Trophoblast cell (in vitro differentiated cells and primary cell): ENCODE results near the gene HSCB.

Source experiments
- DNase-seq, 2 donors: peaks; one replicate each; pipeline ENCODE4 v3.0.0-alpha.2; 2016
- H2AFZ ChIP-seq: 2 replicates; pipeline ENCODE4 v1.6.1; 2013; ENCODE audit warnings: low read length, moderate library complexity, mild to moderate bottlenecking; ENCODE audit not compliant: insufficient read depth, poor library complexity
- H2AK5ac ChIP-seq: 2 replicates; pipeline ENCODE4 v1.6.1; 2013; ENCODE audit warnings: mild to moderate bottlenecking, low read length
- H2BK120ac ChIP-seq: 2 replicates; pipeline ENCODE4 v1.6.1; 2013; ENCODE audit warnings: low read length, mild to moderate bottlenecking, moderate library complexity; ENCODE audit not compliant: insufficient read depth, poor library complexity
- H2BK12ac ChIP-seq: 2 replicates; pipeline ENCODE4 v1.6.1; 2013; ENCODE audit warnings: mild to moderate bottlenecking, low read length, moderate library complexity
- H2BK5ac ChIP-seq: 2 replicates; pipeline ENCODE4 v1.6.1; 2013; ENCODE audit warnings: low read length, low read depth, moderate library complexity, mild to moderate bottlenecking; ENCODE audit not compliant: poor library complexity
- H3K14ac ChIP-seq: 2 replicates; pipeline ENCODE4 v1.6.1; 2013; ENCODE audit warnings: mild to moderate bottlenecking, low read length
- H3K18ac ChIP-seq: 2 replicates; pipeline ENCODE4 v1.6.1; 2013; ENCODE audit warnings: mild to moderate bottlenecking, low read length
- H3K23ac ChIP-seq: 2 replicates; pipeline ENCODE4 v1.6.1; 2013; ENCODE audit warnings: low read length
- H3K27ac ChIP-seq: 2 replicates; pipeline ENCODE4 v1.5.1; 2013; ENCODE audit warnings: low read depth, mild to moderate bottlenecking, inconsistent platforms, low read length, moderate library complexity
- H3K27me3 ChIP-seq: 2 replicates; pipeline ENCODE4 v1.6.1; 2013; ENCODE audit warnings: inconsistent platforms, mild to moderate bottlenecking, low read length, moderate library complexity; ENCODE audit not compliant: insufficient read depth
- H3K36me3 ChIP-seq, 2 experiments: 1 replicate in 1 of 2; 2 replicates in 1 of 2; pipeline ENCODE4 v1.6.1; 2013; ENCODE audit warnings: low read length in 2 of 2, mild to moderate bottlenecking in 2 of 2, moderate library complexity in 1 of 2; ENCODE audit not compliant: insufficient read depth in 2 of 2, control insufficient read depth in 1 of 2
- H3K4ac ChIP-seq: 2 replicates; pipeline ENCODE4 v1.6.1; 2013; ENCODE audit warnings: low read depth, mild to moderate bottlenecking, low read length, moderate library complexity
- H3K4me1 ChIP-seq, 2 experiments: 1 replicate in 1 of 2; 2 replicates in 1 of 2; pipeline ENCODE4 v1.6.1; 2013; ENCODE audit warnings: low read length in 2 of 2, mild to moderate bottlenecking in 2 of 2, moderate library complexity in 1 of 2; ENCODE audit not compliant: insufficient read depth in 2 of 2, control insufficient read depth in 1 of 2
- H3K4me2 ChIP-seq: 2 replicates; pipeline ENCODE4 v1.6.1; 2013; ENCODE audit warnings: inconsistent platforms, mild to moderate bottlenecking, low read length, moderate library complexity
- H3K4me3 ChIP-seq: 2 replicates; pipeline ENCODE4 v1.5.1; 2013; ENCODE audit warnings: mild to moderate bottlenecking, low read depth, low read length, inconsistent platforms
- H3K79me1 ChIP-seq: one replicate; pipeline ENCODE4 v1.6.1; 2013; ENCODE audit warnings: low read length
- H3K79me2 ChIP-seq: 2 replicates; pipeline ENCODE4 v1.6.1; 2013; ENCODE audit warnings: low read length, mild to moderate bottlenecking; ENCODE audit not compliant: control insufficient read depth, insufficient read depth, poor library complexity
- H3K9ac ChIP-seq: 2 replicates; pipeline ENCODE4 v1.6.1; 2013; ENCODE audit warnings: mild to moderate bottlenecking, low read length
- H3K9me3 ChIP-seq: 2 replicates; pipeline ENCODE4 v1.6.1; 2013; ENCODE audit warnings: low read depth, mild to moderate bottlenecking, control low read depth, inconsistent platforms, low read length; ENCODE audit not compliant: insufficient read depth
- H4K12ac ChIP-seq: 2 replicates; pipeline ENCODE4 v1.6.1; 2013; ENCODE audit warnings: low read depth, mild to moderate bottlenecking, low read length, moderate library complexity
- H4K8ac ChIP-seq: 2 replicates; pipeline ENCODE4 v1.6.1; 2013; ENCODE audit warnings: low read depth, mild to moderate bottlenecking, low read length, moderate library complexity
- H4K91ac ChIP-seq: one replicate; pipeline ENCODE4 v1.6.1; 2013; ENCODE audit warnings: low read depth, mild to moderate bottlenecking, low read length, moderate library complexity
- WGBS: extraction: QIAGEN DNeasy Blood & Tissue Kit; methylation state at CpG from one replicate; pipeline ENCODE4 v1.1.7; 2013; ENCODE audit warnings: missing lambda C conversion rate; ENCODE audit not compliant: insufficient read length, insufficient coverage; ENCODE audit errors: extremely low coverage; 5-methylcytosine and 5-hydroxymethylcytosine counted together

The HSCB gene

GRCh38 chr22:28791841-28792490 is 50.1 kb downstream of the HSCB start:
- Histone ChIP-seq H2BK12ac (no peak overlapping the region), H4K8ac (no peak overlapping the region), H3K4me2 (no peak overlapping the region), H3K79me2 (no peaks in the 10 kb centered on the region), H3K4me1 (no peaks in the 10 kb centered on the region), H3K14ac (no peak overlapping the region), H2AFZ (no peak overlapping the region), H3K4me3 (no peak overlapping the region), H3K18ac (no peak overlapping the region), H3K27ac (no peak overlapping the region), H2AK5ac (no peak overlapping the region), H2BK5ac (no peak overlapping the region), H3K79me1 (no peaks in the 10 kb centered on the region), H3K9ac (no peak overlapping the region), H3K27me3 (no peaks in the 10 kb centered on the region), H3K9me3 (no peaks in the 10 kb centered on the region), H4K91ac (no peak overlapping the region), H3K36me3 (peaks cover 10 to 16% of the 10 kb centered on the region in 2 experiments), H4K12ac (no peak overlapping the region), H3K4ac (no peak overlapping the region), H2BK120ac (no peak overlapping the region), H3K23ac (no peak overlapping the region)
- no peak for DNase-seq
- WGBS: no CpG with 5 or more reads among the region's 3 CpGs

GRCh38 chr22:28792491-28793383 is 50.9 kb downstream of the HSCB start:
- no peaks in the 10 kb centered on the region for H3K9me3 ChIP-seq
- no peak overlapping the region for H3K4me2 ChIP-seq
- no peak overlapping the region for H3K18ac ChIP-seq
- no peak overlapping the region for H3K14ac ChIP-seq
- H3K79me1 ChIP-seq: no peaks in the 10 kb centered on the region
- no peak overlapping the region for H3K4me3 ChIP-seq
- H3K36me3 ChIP-seq: peaks cover 14 to 20% of the 10 kb centered on the region in 2 experiments
- no peak overlapping the region for H3K27ac ChIP-seq
- no peak overlapping the region for H2BK5ac ChIP-seq
- no peak overlapping the region for H2BK12ac ChIP-seq
- H3K4ac ChIP-seq: no peak overlapping the region
- DNase-seq: peak; percentile 37 to 64
- H3K27me3 ChIP-seq: no peaks in the 10 kb centered on the region
- no peaks in the 10 kb centered on the region for H3K79me2 ChIP-seq
- H2BK120ac ChIP-seq: no peak overlapping the region
- WGBS: no CpG with 5 or more reads among the region's 15 CpGs
- no peak overlapping the region for H4K91ac ChIP-seq
- H3K23ac ChIP-seq: no peak overlapping the region
- no peak overlapping the region for H2AFZ ChIP-seq
- H2AK5ac ChIP-seq: no peak overlapping the region
- no peak overlapping the region for H3K9ac ChIP-seq
- H3K4me1 ChIP-seq: no peaks in the 10 kb centered on the region
- no peak overlapping the region for H4K12ac ChIP-seq
- H4K8ac ChIP-seq: no peak overlapping the region

- Histone ChIP-seq H2AFZ (no peak overlapping the region), H4K91ac (no peak overlapping the region), H3K27me3 (no peaks in the 10 kb centered on the region), H2AK5ac (no peak overlapping the region), H2BK5ac (no peak overlapping the region), H4K12ac (no peak overlapping the region), H3K18ac (no peak overlapping the region), H3K79me1 (no peaks in the 10 kb centered on the region), H3K4me3 (no peak overlapping the region), H3K23ac (no peak overlapping the region), H3K27ac (no peak overlapping the region), H3K79me2 (no peaks in the 10 kb centered on the region), H3K4ac (no peak overlapping the region), H4K8ac (no peak overlapping the region), H3K4me1 (no peaks in the 10 kb centered on the region), H3K36me3 (peaks cover 20 to 25% of the 10 kb centered on the region in 2 experiments), H2BK12ac (no peak overlapping the region), H3K9ac (no peak overlapping the region), H3K4me2 (no peak overlapping the region), H3K14ac (no peak overlapping the region), H2BK120ac (no peak overlapping the region), H3K9me3 (no peaks in the 10 kb centered on the region)
- no CpG with 5 or more reads among the region's 4 CpGs for WGBS
- DNase-seq: peak in 1 of 2 donors; percentile 26
Measured at GRCh38 chr22:28793976-28794584, 52.2 kb downstream of the HSCB start.

- Histone ChIP-seq H3K9ac (no peak overlapping the region), H3K18ac (no peak overlapping the region), H2AK5ac (no peak overlapping the region), H3K79me1 (peaks cover 9% of the 10 kb centered on the region), H2BK12ac (no peak overlapping the region), H4K91ac (no peak overlapping the region), H3K4ac (no peak overlapping the region), H2BK5ac (no peak overlapping the region), H3K36me3 (peaks cover 20 to 25% of the 10 kb centered on the region in 2 experiments), H4K12ac (no peak overlapping the region), H3K4me3 (no peak overlapping the region), H2AFZ (no peak overlapping the region), H3K79me2 (peaks cover 10% of the 10 kb centered on the region), H3K4me2 (no peak overlapping the region), H3K14ac (no peak overlapping the region), H2BK120ac (no peak overlapping the region), H3K27ac (no peak overlapping the region), H3K4me1 (no peaks in the 10 kb centered on the region), H3K27me3 (no peaks in the 10 kb centered on the region), H3K23ac (no peak overlapping the region), H3K9me3 (no peaks in the 10 kb centered on the region), H4K8ac (no peak overlapping the region)
- no peak for DNase-seq
- WGBS: no CpG with 5 or more reads among the region's 6 CpGs
Measured at GRCh38 chr22:28795071-28795693, 53.3 kb downstream of the HSCB start.
